Measurements from ENCODE around the gene FUZ.

FUZ gene

DNA sequence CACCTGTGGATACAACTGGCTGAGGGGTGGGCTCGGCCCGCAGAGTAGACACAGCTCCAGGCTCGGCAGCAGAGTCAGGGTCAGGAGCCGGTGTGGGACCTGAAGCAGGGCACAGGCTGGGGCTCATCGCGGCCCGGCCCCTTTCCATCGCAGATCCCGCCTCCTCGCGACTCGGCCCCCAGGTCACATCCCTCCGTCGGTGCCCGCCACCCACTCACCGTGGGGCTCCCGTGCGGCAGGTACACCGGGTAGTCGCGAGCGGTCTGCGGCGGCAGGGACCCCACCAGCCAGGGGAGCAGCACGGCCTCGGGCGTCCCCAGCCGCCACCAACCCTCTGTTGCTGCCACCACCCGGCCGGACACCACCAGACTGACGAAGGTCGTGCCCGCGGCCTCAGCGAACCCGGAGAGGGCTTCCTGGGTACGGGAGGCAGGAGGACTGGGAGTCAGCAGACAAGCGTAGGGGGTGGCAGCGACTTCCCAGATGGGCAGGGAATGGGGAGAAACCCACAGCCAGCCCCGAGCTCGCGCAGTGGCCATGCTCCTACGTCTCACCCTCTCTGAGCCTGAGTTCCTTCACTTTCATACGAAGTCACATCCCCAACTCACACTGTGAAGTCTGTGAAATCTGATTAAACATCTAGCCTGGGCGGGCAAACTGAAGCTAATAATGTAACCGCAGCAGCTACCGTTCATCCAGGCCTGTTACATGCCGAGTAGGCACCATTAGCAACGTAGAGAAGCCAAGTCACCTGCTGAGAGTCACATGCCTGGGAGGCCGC, 3.7 kb downstream of the FUZ start:
- TF ChIP-seq, protein P1, sequence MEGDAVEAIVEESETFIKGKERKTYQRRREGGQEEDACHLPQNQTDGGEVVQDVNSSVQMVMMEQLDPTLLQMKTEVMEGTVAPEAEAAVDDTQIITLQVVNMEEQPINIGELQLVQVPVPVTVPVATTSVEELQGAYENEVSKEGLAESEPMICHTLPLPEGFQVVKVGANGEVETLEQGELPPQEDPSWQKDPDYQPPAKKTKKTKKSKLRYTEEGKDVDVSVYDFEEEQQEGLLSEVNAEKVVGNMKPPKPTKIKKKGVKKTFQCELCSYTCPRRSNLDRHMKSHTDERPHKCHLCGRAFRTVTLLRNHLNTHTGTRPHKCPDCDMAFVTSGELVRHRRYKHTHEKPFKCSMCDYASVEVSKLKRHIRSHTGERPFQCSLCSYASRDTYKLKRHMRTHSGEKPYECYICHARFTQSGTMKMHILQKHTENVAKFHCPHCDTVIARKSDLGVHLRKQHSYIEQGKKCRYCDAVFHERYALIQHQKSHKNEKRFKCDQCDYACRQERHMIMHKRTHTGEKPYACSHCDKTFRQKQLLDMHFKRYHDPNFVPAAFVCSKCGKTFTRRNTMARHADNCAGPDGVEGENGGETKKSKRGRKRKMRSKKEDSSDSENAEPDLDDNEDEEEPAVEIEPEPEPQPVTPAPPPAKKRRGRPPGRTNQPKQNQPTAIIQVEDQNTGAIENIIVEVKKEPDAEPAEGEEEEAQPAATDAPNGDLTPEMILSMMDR (IDR thresholded peaks at IDR 0.05; ENCODE audit: low read length): peak; percentile 29; the same call in 1 of the 2 replicates
- TF ChIP-seq EZH2 (IDR thresholded peaks at IDR 0.05; ENCODE audit: borderline replicate concordance, low read length): no peak
- no peaks in the 10 kb centered on the region for H3K79me2 ChIP-seq (ENCODE audit: insufficient read depth, low read length)
- H3F3A ChIP-seq (ENCODE audit: insufficient read depth, low read length): peaks cover 5% of the 10 kb centered on the region
- H3K4me2 ChIP-seq (ENCODE audit: low read length): peak overlapping the region; percentile 77
- H3K27ac ChIP-seq (ENCODE audit: low read depth, low read length, poor library complexity, severe bottlenecking): peak overlapping the region; percentile 83
- H3K27me3 ChIP-seq (ENCODE audit: insufficient read depth, low read length): no peaks in the 10 kb centered on the region
- no peaks in the 10 kb centered on the region for H4K20me1 ChIP-seq (ENCODE audit: insufficient read depth, low read length)
- peaks cover 44% of the 10 kb centered on the region for H3K4me1 ChIP-seq (ENCODE audit: insufficient read depth, low read length, severe bottlenecking)
- no peaks in the 10 kb centered on the region for H3K9me3 ChIP-seq (ENCODE audit: low read length)
- no peaks in the 10 kb centered on the region for H3K9me2 ChIP-seq (ENCODE audit: low read depth, low read length)
- H3K4me3 ChIP-seq (ENCODE audit: low read depth, low read length, poor library complexity, severe bottlenecking): peak overlapping the region; percentile 59
- H3K9ac ChIP-seq (ENCODE audit: low read length): peak overlapping the region; percentile 60
- peaks cover 31% of the 10 kb centered on the region; the same call in 1 of the 2 replicates for H3K36me3 ChIP-seq (ENCODE audit: insufficient read depth, low read length)
- H2AFZ ChIP-seq (ENCODE audit: low read length): no peak overlapping the region

DNA sequence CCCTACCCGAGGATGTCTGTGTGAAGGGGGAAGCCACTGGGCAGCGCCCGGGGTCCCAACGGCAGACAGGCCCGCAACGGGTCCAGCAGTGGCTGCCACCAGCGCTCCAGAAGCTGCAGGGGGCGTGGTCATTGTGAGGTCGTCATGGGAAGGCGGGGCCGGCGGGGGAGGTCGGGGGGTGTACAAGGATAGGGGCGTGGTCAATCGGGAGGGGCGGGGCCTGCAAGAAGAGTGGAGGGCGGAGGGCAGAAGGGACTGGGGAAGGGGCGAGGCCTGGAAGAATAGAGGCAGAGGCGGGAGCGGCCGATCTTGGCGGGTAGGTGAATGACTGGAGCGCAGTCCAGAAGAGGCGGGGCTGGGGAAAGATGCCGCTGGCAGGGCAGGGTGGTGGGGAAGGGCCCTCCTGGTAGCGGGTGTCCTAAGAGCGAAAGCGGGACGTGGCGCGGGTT, 4.4 kb downstream of the FUZ start:
- peak overlapping the region; percentile 59 for H3K4me3 ChIP-seq (ENCODE audit: low read depth, low read length, poor library complexity, severe bottlenecking)
- H2AFZ ChIP-seq (ENCODE audit: low read length): no peak overlapping the region
- H3K27ac ChIP-seq (ENCODE audit: low read depth, low read length, poor library complexity, severe bottlenecking): peak overlapping the region; percentile 83

DNA sequence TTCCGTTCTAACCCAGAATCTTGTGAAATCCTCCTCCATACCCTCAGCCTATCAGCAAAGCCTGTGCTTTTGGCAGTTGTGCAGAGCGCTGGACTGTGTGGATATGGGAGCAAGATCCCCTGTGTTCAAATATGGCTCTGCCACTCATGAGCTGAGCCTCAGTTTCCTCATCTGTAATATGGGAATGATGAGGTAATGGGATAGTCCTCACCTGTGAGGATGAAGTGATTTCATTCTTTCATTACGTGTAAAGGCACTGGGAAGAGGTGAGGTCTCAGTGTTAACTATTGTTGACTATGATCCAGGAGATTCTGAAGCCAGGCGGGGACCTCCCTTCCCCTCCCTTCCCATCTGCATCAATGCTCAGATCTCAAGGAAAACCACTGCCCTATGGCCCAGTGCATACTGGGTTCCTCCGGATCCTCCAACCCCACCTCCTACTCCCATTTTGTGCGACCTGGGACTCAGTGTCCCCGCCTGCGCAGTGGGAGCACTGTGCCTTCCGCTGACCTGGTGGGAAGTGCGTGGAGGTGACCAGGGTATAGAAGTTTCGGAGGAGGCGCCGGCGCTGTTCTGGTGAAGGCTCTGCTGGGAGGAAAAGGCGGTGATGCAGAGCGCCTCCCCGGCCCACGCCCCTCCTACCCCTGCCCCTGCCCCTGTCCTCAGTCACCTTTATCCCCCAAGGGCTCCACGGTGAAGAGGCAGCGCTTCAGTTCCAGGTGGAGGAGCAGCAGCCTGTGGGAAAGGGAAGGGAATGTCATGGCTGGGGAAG, 5.0 kb downstream of the FUZ start:
- H3K4me3 ChIP-seq (ENCODE audit: low read depth, low read length, poor library complexity, severe bottlenecking): peak overlapping the region; percentile 59
- no peaks in the 10 kb centered on the region for H3K9me2 ChIP-seq (ENCODE audit: low read depth, low read length)

More for the DNA sequence above, 4.4 kb downstream of the FUZ start:
- Histone ChIP-seq H4K20me1 (ENCODE audit: insufficient read depth, low read length) (no peaks in the 10 kb centered on the region), H3K9me2 (ENCODE audit: low read depth, low read length) (no peaks in the 10 kb centered on the region), H3F3A (ENCODE audit: insufficient read depth, low read length) (no peaks in the 10 kb centered on the region), H3K4me2 (ENCODE audit: low read length) (peak overlapping the region; percentile 77), H3K9ac (ENCODE audit: low read length) (peak overlapping the region; percentile 60), H3K27me3 (ENCODE audit: insufficient read depth, low read length) (no peaks in the 10 kb centered on the region), H3K36me3 (ENCODE audit: insufficient read depth, low read length) (peaks cover 34% of the 10 kb centered on the region; the same call in 1 of the 2 replicates), H3K4me1 (ENCODE audit: insufficient read depth, low read length, severe bottlenecking) (peaks cover 37% of the 10 kb centered on the region), H3K9me3 (ENCODE audit: low read length) (no peaks in the 10 kb centered on the region), H3K79me2 (ENCODE audit: insufficient read depth, low read length) (no peaks in the 10 kb centered on the region)
- TF ChIP-seq, protein P1 (IDR thresholded peaks at IDR 0.05; ENCODE audit: low read length): no peak
- no peak for TF ChIP-seq EZH2 (IDR thresholded peaks at IDR 0.05; ENCODE audit: borderline replicate concordance, low read length)

More for the DNA sequence above, 5.0 kb downstream of the FUZ start:
- Histone ChIP-seq H4K20me1 (ENCODE audit: insufficient read depth, low read length) (no peaks in the 10 kb centered on the region), H3K36me3 (ENCODE audit: insufficient read depth, low read length) (peaks cover 41% of the 10 kb centered on the region), H3K9me3 (ENCODE audit: low read length) (no peaks in the 10 kb centered on the region), H3K4me1 (ENCODE audit: insufficient read depth, low read length, severe bottlenecking) (peaks cover 36% of the 10 kb centered on the region), H3F3A (ENCODE audit: insufficient read depth, low read length) (no peaks in the 10 kb centered on the region), H3K4me2 (ENCODE audit: low read length) (peak overlapping the region; percentile 77), H3K27me3 (ENCODE audit: insufficient read depth, low read length) (no peaks in the 10 kb centered on the region), H3K79me2 (ENCODE audit: insufficient read depth, low read length) (no peaks in the 10 kb centered on the region), H3K27ac (ENCODE audit: low read depth, low read length, poor library complexity, severe bottlenecking) (peak overlapping the region; percentile 58), H3K9ac (ENCODE audit: low read length) (no peak overlapping the region; the same call in 1 of the 2 replicates), H2AFZ (ENCODE audit: low read length) (no peak overlapping the region)
- no peak for TF ChIP-seq EZH2 (IDR thresholded peaks at IDR 0.05; ENCODE audit: borderline replicate concordance, low read length)
- TF ChIP-seq, protein P1 (IDR thresholded peaks at IDR 0.05; ENCODE audit: low read length): no peak

Data from OCI-LY1 (cell line).